ENCODE measurements around the gene WDFY4. TPM values are rescaled to one million over a fixed set of nuclear protein-coding genes. Genes with fewer than 3 reads are reported as not detected.

The WDFY4 gene
- total RNA-seq, 1 experiment from 2014 or later, result 0.22 TPM

- H3K4me1 ChIP-seq (ENCODE audit: control insufficient read depth in 1 of 2, insufficient read depth in 2 of 2, low read length in 2 of 2), result no peaks in the 10 kb centered on the region
- ATAC-seq (no peak), DNase-seq (ENCODE audit: low read depth, low spot score) (no peak)
- no peak overlapping the region for H2AFZ ChIP-seq (ENCODE audit: low read depth, low read length, poor library complexity, severe bottlenecking)
- intact Hi-C loops (cut with micrococcal nuclease), result no loop called here
- no peak overlapping the region for H3K4me3 ChIP-seq (replicated peaks in 1 of 2; ENCODE audit: low read depth in 1 of 2, low read length in 2 of 2)
- no peaks in the 10 kb centered on the region for H3K36me3 ChIP-seq (ENCODE audit: control insufficient read depth in 1 of 2, insufficient read depth in 2 of 2, low read length in 2 of 2)
- ChIA-PET RAD21 (ENCODE audit: low non-redundant PET in 1 of 2, low total read pairs in 2 of 2, uncharacterized antibody in 2 of 2, unreplicated experiment in 2 of 2) (no interaction called here), CTCF (no interaction called here), POLR2A (no interaction called here)
- no peak overlapping the region for H3K27ac ChIP-seq (ENCODE audit: low read depth, low read length)
- no peak overlapping the region for H3K9ac ChIP-seq (ENCODE audit: low read length)
- H3K79me2 ChIP-seq (ENCODE audit: insufficient read depth, low read length), result no peaks in the 10 kb centered on the region
- H3K9me3 ChIP-seq (ENCODE audit: control insufficient read depth in 1 of 2, insufficient read depth in 1 of 2, low read depth in 1 of 2, low read length in 2 of 2), result no peaks in the 10 kb centered on the region
- no peak overlapping the region for H3K4me2 ChIP-seq (ENCODE audit: low read length)
- H4K20me1 ChIP-seq (ENCODE audit: insufficient read depth), result no peaks in the 10 kb centered on the region
- BruUV-seq (replicated peaks), result no TSS peak
- peaks cover 34% of the 10 kb centered on the region for H3K27me3 ChIP-seq (ENCODE audit: insufficient read depth, low read length)
- H3K9me2 ChIP-seq (ENCODE audit: insufficient read depth), result no peaks in the 10 kb centered on the region
- TF ChIP-seq POLR2A (IDR thresholded peaks at IDR 0.05; ENCODE audit: borderline replicate concordance, extremely low read depth, insufficient read depth, insufficient read length) (no peak), ZBTB33 (IDR thresholded peaks at IDR 0.05; ENCODE audit: extremely low read depth, insufficient replicate concordance, low read length) (no peak), CEBPB (IDR thresholded peaks at IDR 0.05; ENCODE audit: low read depth) (no peak), ATF3 (IDR thresholded peaks at IDR 0.05) (no peak), ELF1 (IDR thresholded peaks at IDR 0.05; ENCODE audit: borderline replicate concordance, low read depth) (no peak), JUND (IDR thresholded peaks at IDR 0.05) (no peak), EZH2phosphoT487 (IDR thresholded peaks at IDR 0.05; ENCODE audit: borderline replicate concordance) (no peak), CTCF (IDR thresholded peaks at IDR 0.05 in 2 of 3, conservative IDR thresholded peaks at IDR 0.05 in 1 of 3; ENCODE audit: borderline replicate concordance in 1 of 3, insufficient read depth in 1 of 3, low read depth in 2 of 3, low read length in 2 of 3) (no peak), POLR2AphosphoS5 (IDR thresholded peaks at IDR 0.05; ENCODE audit: low read depth, low read length) (no peak), RAD21 (IDR thresholded peaks at IDR 0.05; ENCODE audit: low read depth) (no peak), EZH2 (IDR thresholded peaks at IDR 0.05) (no peak), CBX3 (IDR thresholded peaks at IDR 0.05; ENCODE audit: low read depth) (no peak), EGR1 (IDR thresholded peaks at IDR 0.05; ENCODE audit: low read depth) (no peak), YY1 (IDR thresholded peaks at IDR 0.05; ENCODE audit: extremely low read depth, insufficient replicate concordance, low read depth, low read length) (no peak), SRF (IDR thresholded peaks at IDR 0.05; ENCODE audit: low read depth) (no peak), FOSL1 (IDR thresholded peaks at IDR 0.05; ENCODE audit: low read depth) (no peak), SP1 (IDR thresholded peaks at IDR 0.05; ENCODE audit: low read depth) (no peak)
Observed at GRCh38 chr10:48872234-48872633, 187.6 kb downstream of the WDFY4 start.
